ENCODE results near the gene RNGTT. TPM values are rescaled to one million over a fixed set of nuclear protein-coding genes. Genes with fewer than 3 reads are reported as not detected.
"Not testable (repeated sequence)": the region's sequence is repeated elsewhere in the genome, so short reads cannot be mapped to it uniquely, and the experiment has no call there.

RNGTT gene
- total RNA-seq, 1 experiment from 2014 or later: 31.5 TPM

- DNase-seq (ENCODE audit: low read depth): no peak
Measured at GRCh38 chr6:88814909-88815308, 148.5 kb downstream of the RNGTT start.

GRCh38 chr6:88813045-88813444 lies 150.4 kb downstream of the RNGTT start:
- no peak for DNase-seq (ENCODE audit: low read depth)

- no peak for DNase-seq (ENCODE audit: low read depth)
Measured at GRCh38 chr6:88810701-88811100, 152.7 kb downstream of the RNGTT start.

- DNase-seq (ENCODE audit: low read depth): no peak
Measured at GRCh38 chr6:88810089-88810488, 153.3 kb downstream of the RNGTT start.

GRCh38 chr6:88808381-88808780 lies 155.0 kb downstream of the RNGTT start:
- DNase-seq (ENCODE audit: low read depth): no peak

- no peak for DNase-seq (ENCODE audit: low read depth)
Measured at GRCh38 chr6:88807622-88808021, 155.8 kb downstream of the RNGTT start.

GRCh38 chr6:88806728-88807127 lies 156.7 kb downstream of the RNGTT start:
- no peak for DNase-seq (ENCODE audit: low read depth)

- peak; percentile 22 for DNase-seq (ENCODE audit: low read depth)
Measured at GRCh38 chr6:88804701-88805100, 158.7 kb downstream of the RNGTT start.

GRCh38 chr6:88785478-88785877 lies 177.9 kb downstream of the RNGTT start:
- peak; percentile 19 for DNase-seq (ENCODE audit: low read depth)

- DNase-seq (ENCODE audit: low read depth): peak; percentile 67
Measured at GRCh38 chr6:88780714-88781389, 182.6 kb downstream of the RNGTT start.

- DNase-seq (ENCODE audit: low read depth): no peak
Measured at GRCh38 chr6:88775866-88776571, 187.4 kb downstream of the RNGTT start.

- not testable (repeated sequence) for DNase-seq (ENCODE audit: low read depth)
Measured at GRCh38 chr6:88768114-88768513, 195.3 kb downstream of the RNGTT start.

- no peak for DNase-seq (ENCODE audit: low read depth)
Measured at GRCh38 chr6:88764081-88764480, 199.3 kb downstream of the RNGTT start.

- no peak for DNase-seq (ENCODE audit: low read depth)
Measured at GRCh38 chr6:88763160-88763559, 200.3 kb downstream of the RNGTT start.

GRCh38 chr6:88761237-88762031 lies 202.0 kb downstream of the RNGTT start:
- no peak for DNase-seq (ENCODE audit: low read depth)

- no peak for DNase-seq (ENCODE audit: low read depth)
Measured at GRCh38 chr6:88760091-88760490, 203.3 kb downstream of the RNGTT start.

GRCh38 chr6:88750936-88751335 lies 212.5 kb downstream of the RNGTT start:
- no peak for DNase-seq (ENCODE audit: low read depth)

- no peak for DNase-seq (ENCODE audit: low read depth)
Measured at GRCh38 chr6:88749849-88750248, 213.6 kb downstream of the RNGTT start.

GRCh38 chr6:88748141-88748540 lies 215.3 kb downstream of the RNGTT start:
- DNase-seq (ENCODE audit: low read depth): no peak

GRCh38 chr6:88741939-88742338 lies 221.5 kb downstream of the RNGTT start:
- DNase-seq (ENCODE audit: low read depth): no peak

- no peak for DNase-seq (ENCODE audit: low read depth)
Measured at GRCh38 chr6:88741071-88741470, 222.3 kb downstream of the RNGTT start.

- DNase-seq (ENCODE audit: low read depth): no peak
Measured at GRCh38 chr6:88734544-88734943, 228.9 kb downstream of the RNGTT start.
